Islet of Langerhans (tissue), 1 donor: ENCODE data around the gene CEMIP.

Source experiments
- FAIRE-seq: peaks from one replicate; lab custom pipeline; 2011; peaks lifted over from hg19 to GRCh38; lab: Jason Lieb, UNC

CEMIP gene

GRCh38 chr15:80787316-80787715, 8.1 kb downstream of the CEMIP start:
- no peak for FAIRE-seq

- FAIRE-seq = no peak
These were observed 9.4 kb downstream of the CEMIP start for GRCh38 chr15:80788536-80788935.

GRCh38 chr15:80789296-80789695, 10.1 kb downstream of the CEMIP start:
- no peak for FAIRE-seq

- no peak for FAIRE-seq
These were observed 10.6 kb downstream of the CEMIP start for GRCh38 chr15:80789796-80790195.

DNA sequence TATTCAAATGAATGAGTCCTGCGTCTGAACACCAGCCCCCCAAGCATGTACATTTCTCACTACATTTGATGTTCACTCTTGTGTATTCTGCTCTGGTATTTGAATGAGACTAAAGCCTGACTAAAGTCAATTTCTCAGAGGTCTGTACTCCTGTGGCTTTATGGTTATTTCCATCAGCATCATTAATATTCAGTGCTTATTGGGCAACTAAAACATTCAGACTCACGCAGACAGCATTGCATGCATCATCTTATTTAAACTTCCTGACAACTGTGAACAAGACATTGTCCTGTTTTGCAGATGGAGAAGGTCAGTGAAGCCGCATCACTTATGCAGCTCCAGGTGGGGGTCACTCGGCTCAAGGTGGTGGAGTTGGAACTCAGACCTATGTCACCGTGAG, 11.1 kb downstream of the CEMIP start:
- FAIRE-seq = no peak

DNA sequence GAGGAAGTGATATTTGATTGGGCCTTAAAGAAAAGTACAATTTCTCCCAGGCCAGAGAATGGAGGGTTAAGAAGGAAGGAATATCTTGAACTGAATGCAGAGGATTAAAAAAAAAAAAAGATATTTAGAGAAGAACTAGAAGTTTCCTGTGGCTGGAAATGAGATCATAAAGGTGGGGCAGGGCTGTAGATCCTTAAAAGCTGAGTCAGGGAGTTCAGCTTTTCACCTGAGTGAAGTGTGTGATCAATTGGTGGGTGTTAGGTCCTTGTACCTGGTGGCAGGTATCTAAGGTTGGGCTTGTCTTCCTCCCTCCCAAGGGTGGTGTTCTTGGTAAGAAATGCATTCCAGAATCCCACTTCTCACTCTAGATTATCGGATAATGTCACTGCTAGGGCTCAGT, 11.8 kb downstream of the CEMIP start:
- no peak for FAIRE-seq

DNA sequence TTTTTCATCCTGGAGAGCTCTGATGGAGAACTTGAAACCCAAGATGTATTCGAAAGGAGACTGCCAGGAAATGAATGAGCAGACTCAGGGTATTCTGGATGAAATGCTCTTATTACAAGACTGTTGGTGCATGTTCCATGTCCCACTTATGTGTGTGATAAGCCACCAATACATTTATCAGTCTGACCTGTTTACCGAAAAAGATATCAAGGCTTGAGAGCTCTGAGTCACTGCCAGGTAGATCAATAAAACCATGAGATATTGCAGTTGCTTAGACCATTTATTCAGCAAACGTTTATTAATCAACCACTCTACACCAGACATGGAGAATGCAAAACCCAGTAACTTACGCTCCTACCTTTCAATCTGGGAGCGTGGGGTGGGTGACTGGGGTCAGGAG, 17.2 kb downstream of the CEMIP start:
- FAIRE-seq = no peak

- FAIRE-seq = no peak
These were observed 19.7 kb downstream of the CEMIP start for GRCh38 chr15:80798911-80799310.

DNA sequence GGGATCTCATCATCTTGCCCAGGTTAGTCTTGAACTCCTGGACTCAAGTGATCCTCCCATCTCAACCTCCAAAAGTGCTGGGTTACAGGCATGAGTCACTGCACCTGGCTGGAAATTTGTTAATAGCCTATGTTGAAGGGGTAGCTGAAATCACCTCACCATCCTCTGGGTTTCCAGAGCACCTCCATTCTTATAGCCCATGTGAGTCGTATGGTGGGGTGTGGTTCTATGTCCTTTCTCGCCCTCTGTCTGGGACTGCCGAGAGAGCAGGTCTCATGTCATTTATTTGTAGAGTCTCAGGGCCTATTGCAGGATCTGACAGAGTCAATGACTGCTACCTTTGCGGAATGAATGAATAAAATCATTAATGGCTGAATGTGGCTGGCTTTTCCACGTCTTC, 20.9 kb downstream of the CEMIP start:
- FAIRE-seq = no peak

GRCh38 chr15:80801891-80802680, 22.9 kb downstream of the CEMIP start:
- FAIRE-seq = no peak

DNA sequence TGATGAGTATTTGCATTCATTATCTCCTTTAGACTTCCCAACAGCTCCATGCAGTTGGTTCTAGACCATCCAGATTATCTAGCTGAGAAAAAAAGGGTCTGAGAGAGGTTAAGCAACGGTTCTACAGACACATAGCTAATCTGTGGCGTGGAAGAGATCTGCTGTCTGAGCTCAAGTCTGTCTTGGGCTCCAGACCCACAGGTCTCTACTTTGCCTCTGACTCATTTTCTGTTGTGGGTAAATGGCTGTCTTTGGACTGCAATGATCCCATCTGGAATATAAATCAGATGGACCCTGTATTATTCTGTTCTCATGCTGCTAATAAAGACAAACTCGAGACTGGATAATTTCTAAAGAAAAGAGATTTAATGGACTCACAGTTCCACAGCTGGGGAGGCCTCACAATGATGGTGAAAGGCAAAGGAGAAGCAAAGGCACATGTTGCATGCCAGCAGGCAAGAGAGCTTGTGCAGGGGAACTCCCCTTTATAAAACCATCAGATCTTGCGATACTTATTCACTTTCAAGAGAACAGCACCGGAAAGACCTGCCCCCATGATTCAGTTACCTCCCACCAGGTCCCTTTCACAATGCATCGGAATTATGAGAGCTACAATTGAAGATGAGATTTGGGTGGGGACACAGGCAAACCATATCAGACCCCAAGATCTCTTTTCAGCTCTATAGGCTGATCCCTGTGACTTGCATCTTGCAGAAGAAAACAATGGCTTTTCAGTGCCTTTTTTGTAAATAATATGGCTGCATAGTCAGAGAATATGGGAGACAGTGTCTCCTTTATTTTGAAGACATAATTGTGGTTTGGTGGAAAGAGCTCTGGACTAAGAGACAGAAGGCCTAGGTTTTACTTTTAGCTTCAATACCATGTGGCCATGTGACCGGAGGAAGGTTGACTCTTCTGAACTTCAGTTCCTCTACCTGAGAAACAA, 24.7 kb downstream of the CEMIP start:
- no peak for FAIRE-seq

GRCh38 chr15:80804970-80805495, 25.9 kb downstream of the CEMIP start:
- FAIRE-seq = peak; percentile 17

DNA sequence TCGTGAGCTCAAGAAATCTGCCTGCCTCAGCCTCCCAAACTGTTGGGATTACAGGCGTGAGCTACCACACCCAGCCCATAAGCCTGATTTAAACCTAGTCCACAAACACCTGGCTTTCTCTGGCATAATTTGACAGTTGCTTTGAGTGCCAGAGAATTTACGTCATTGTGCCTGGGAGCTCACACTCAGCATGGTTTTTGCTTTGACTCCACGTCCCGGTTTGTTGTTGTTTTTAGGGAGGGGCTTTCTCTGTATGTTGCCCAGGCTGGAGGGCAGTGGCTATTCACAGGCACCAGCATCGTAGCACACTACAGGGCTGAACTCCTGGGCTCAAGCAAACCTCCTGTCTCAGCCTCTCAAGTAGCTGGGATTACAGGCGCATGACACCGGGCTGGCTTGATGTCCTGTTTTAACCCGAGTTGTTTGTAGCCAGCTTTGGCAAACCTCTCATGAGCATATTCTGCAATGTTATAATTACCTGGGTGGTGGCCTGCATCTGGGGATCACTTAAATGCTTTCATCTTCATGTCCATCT, 32.7 kb downstream of the CEMIP start:
- FAIRE-seq = no peak

DNA sequence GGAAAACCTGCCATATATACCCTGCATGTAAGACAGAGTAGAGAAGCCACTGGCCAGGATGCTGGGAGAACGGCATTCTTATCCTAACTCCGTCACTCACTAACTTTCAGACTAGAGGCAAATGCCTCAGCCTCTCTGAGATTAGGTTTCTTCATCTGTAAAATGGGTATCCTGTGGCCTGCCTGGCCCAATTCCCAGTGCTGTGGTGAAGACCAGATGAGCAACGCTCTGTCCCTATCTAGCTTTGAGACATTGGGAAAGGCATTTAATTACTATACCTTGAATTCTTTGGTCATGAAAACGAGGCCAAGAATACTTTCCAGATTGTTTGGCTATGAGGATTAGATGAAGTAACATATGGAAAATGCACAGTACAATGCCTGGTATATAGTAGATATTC, 35.9 kb downstream of the CEMIP start:
- no peak for FAIRE-seq

- FAIRE-seq = no peak
These were observed 37.0 kb downstream of the CEMIP start for GRCh38 chr15:80816049-80816653.

- FAIRE-seq = no peak
These were observed 37.8 kb downstream of the CEMIP start for GRCh38 chr15:80816936-80817335.

- FAIRE-seq = no peak
These were observed 38.7 kb downstream of the CEMIP start for GRCh38 chr15:80817901-80818300.

- FAIRE-seq = no peak
These were observed 39.8 kb downstream of the CEMIP start for GRCh38 chr15:80819001-80819400.

DNA sequence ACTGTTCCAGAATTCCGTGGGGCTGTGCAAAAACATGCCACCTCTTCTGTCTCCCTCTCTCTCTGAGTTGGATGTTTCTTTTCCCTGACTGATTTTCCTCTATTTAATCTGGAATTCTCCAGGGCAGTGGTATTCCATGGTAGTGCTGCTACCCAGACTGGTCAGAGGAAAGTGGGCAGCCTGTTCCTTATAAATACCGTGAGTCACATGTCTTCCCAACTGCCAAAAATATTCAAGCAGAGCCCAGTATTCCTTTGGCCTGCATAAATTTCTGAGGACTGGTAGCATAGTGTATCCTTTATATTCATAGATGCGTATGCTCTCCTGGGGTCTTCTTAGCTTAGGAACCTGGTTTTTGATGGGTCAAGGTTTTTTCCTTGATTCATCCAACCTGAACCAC, 40.9 kb downstream of the CEMIP start:
- no peak for FAIRE-seq

DNA sequence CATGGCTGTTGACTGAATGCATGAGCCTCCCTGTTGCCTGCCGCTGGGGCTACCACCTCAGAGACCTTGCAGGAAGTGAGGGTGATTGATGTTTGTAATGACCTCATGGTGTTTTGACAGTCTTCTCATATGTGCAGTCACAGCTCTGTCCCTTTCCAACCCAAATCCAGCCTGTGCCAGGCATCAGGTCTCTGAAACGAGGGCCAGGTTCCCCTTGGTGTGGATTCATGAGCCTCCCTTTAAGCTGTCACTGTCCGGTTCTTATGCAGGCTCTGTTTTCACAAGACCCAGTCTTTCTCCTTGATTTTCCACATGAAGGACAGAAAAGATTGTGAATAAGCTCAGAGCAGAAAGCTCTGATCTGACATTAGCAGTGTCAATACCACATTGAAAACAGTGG, 43.1 kb downstream of the CEMIP start:
- FAIRE-seq = no peak

- FAIRE-seq = no peak
These were observed 43.5 kb downstream of the CEMIP start for GRCh38 chr15:80822676-80823075.

DNA sequence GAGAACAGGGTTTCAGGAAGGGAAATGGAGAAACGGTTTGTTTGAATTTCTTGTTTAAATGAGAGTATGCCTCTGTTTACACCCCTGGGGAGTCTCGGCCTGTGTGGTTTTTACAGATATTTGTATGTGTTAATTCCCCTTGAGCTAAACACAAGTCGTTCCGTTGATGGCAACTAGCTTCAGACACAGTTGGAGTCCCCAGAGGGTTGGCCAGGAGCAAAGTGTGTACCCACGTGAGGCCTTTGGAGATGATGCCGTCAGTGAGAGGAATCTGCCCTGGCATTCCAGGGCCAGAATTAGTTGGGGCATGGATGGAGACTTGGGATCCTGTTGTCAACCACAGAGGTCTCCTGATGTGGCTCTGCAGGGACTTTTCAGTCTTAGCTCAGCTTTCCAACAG, 44.0 kb downstream of the CEMIP start:
- no peak for FAIRE-seq

- no peak for FAIRE-seq
These were observed 44.8 kb downstream of the CEMIP start for GRCh38 chr15:80823995-80824394.
